CD14-positive monocyte (primary cell): ENCODE measurements around the gene STX18. TPM values are rescaled to one million over a fixed set of nuclear protein-coding genes. Genes with fewer than 3 reads are reported as not detected.

Experiments
- DNase-seq, 3 donors: peaks; one replicate each; pipeline ENCODE4 v3.0.0-alpha.2; 2011 to 2022
- H2AFZ ChIP-seq: 2 replicates; pipeline ENCODE4 v1.6.0; 2012; ENCODE audit warnings: mild to moderate bottlenecking, low read depth, low read length, inconsistent platforms; ENCODE audit not compliant: insufficient read depth, poor library complexity, severe bottlenecking
- H3K27ac ChIP-seq, 2 donors: 1 replicate in 1 of 2; 2 replicates in 1 of 2; pipeline ENCODE4 v1.5.1; 2012 to 2013; ENCODE audit warnings: low read length in 2 of 2, control low read depth in 1 of 2, inconsistent platforms in 1 of 2, low read depth in 1 of 2, mild to moderate bottlenecking in 1 of 2
- H3K27me3 ChIP-seq, 2 donors: one replicate each; pipeline versions ENCODE4 v1.6.0 to v1.6.1; 2011 to 2013; ENCODE audit warnings: low read length in 2 of 2; ENCODE audit not compliant: control insufficient read depth in 2 of 2, insufficient read depth in 2 of 2
- H3K36me3 ChIP-seq, 2 donors: replicated peaks in 1 of 2; 1 replicate in 1 of 2; 2 replicates in 1 of 2; pipeline versions ENCODE4 v1.5.1 to v1.6.1; 2012 to 2013; ENCODE audit warnings: low read length in 2 of 2, control low read depth in 1 of 2, inconsistent platforms in 1 of 2, mild to moderate bottlenecking in 1 of 2; ENCODE audit not compliant: insufficient read depth in 2 of 2, control insufficient read depth in 1 of 2
- H3K4me1 ChIP-seq, 2 donors: 1 replicate in 1 of 2; 2 replicates in 1 of 2; pipeline versions ENCODE4 v1.5.1 to v1.6.1; 2012 to 2013; ENCODE audit warnings: low read length in 2 of 2, control low read depth in 1 of 2, inconsistent platforms in 1 of 2, mild to moderate bottlenecking in 1 of 2, moderate library complexity in 1 of 2; ENCODE audit not compliant: insufficient read depth in 2 of 2, control insufficient read depth in 1 of 2
- H3K4me2 ChIP-seq: replicated peaks from 2 replicates; pipeline ENCODE3; 2012; ENCODE audit warnings: low read length, moderate library complexity, mild to moderate bottlenecking; ENCODE audit not compliant: poor library complexity, severe bottlenecking; ENCODE audit errors: extremely low read depth
- H3K4me3 ChIP-seq, 3 experiments: fragments of 200-600 bp in 1 of 3; sonication (generic) in 1 of 3; replicated peaks in 1 of 3; 1 replicate in 2 of 3; 2 replicates in 1 of 3; pipeline ENCODE4 v1.5.1; 2011 to 2013; ENCODE audit warnings: low read length in 3 of 3, mild to moderate bottlenecking in 3 of 3, control low read depth in 2 of 3, low read depth in 2 of 3, inconsistent platforms in 1 of 3, moderate library complexity in 1 of 3
- H3K79me2 ChIP-seq: 2 replicates; pipeline ENCODE4 v1.6.0; 2012; ENCODE audit warnings: mild to moderate bottlenecking, control low read depth, inconsistent platforms, low read length, moderate library complexity; ENCODE audit not compliant: insufficient read depth
- H3K9ac ChIP-seq: 2 replicates; pipeline ENCODE4 v1.6.0; 2017; ENCODE audit warnings: low read length, mild to moderate bottlenecking; ENCODE audit not compliant: insufficient read depth, poor library complexity, severe bottlenecking
- H3K9me3 ChIP-seq, 2 donors: replicated peaks in 1 of 2; 1 replicate in 1 of 2; 2 replicates in 1 of 2; pipeline versions ENCODE4 v1.5.1 to v1.6.1; 2012 to 2013; ENCODE audit warnings: low read length in 2 of 2, control low read depth in 1 of 2; ENCODE audit not compliant: control insufficient read depth in 1 of 2, insufficient read depth in 1 of 2
- H4K20me1 ChIP-seq: 2 replicates; pipeline ENCODE4 v1.6.0; 2012; ENCODE audit warnings: mild to moderate bottlenecking, low read length, control low read depth, moderate library complexity; ENCODE audit not compliant: insufficient read depth
- H3K27ac Mint-ChIP-seq, 7 donors: one replicate each; pipeline ENCODE4 v1.8.0; 2020; ENCODE audit warnings: mild to moderate bottlenecking in 7 of 7, mixed read lengths in 7 of 7, moderate library complexity in 6 of 7, inconsistent platforms in 2 of 7
- H3K27me3 Mint-ChIP-seq, 3 donors: one replicate each; pipeline ENCODE4 v1.8.0; 2021 to 2022; ENCODE audit warnings: low read depth in 3 of 3, mild to moderate bottlenecking in 3 of 3, mixed read lengths in 3 of 3, moderate library complexity in 3 of 3, inconsistent platforms in 1 of 3
- H3K36me3 Mint-ChIP-seq, 2 donors: one replicate each; pipeline ENCODE4 v1.8.0; 2020; ENCODE audit warnings: mixed read lengths in 2 of 2, inconsistent platforms in 1 of 2, mild to moderate bottlenecking in 1 of 2
- H3K4me1 Mint-ChIP-seq: one replicate; pipeline ENCODE4 v1.8.0; 2020; ENCODE audit warnings: mild to moderate bottlenecking, mixed read lengths
- H3K4me3 Mint-ChIP-seq, 2 donors: one replicate each; pipeline ENCODE4 v1.8.0; 2020; ENCODE audit warnings: mild to moderate bottlenecking in 2 of 2, mixed read lengths in 2 of 2, moderate library complexity in 1 of 2
- H3K9me3 Mint-ChIP-seq, 7 donors: one replicate each; pipeline ENCODE4 v1.8.0; 2020 to 2022; ENCODE audit warnings: mixed read lengths in 7 of 7, mild to moderate bottlenecking in 6 of 7, moderate library complexity in 6 of 7, inconsistent platforms in 2 of 7
- WGBS: methylation state at CpG from one replicate; pipeline ENCODE4 v1.1.5; 2013; ENCODE audit warnings: missing lambda C conversion rate; ENCODE audit not compliant: insufficient coverage; 5-methylcytosine and 5-hydroxymethylcytosine counted together
- intact Hi-C, 2 donors: fragments of 100-400 bp; cut with micrococcal nuclease; formaldehyde crosslinking; loops; one replicate each; pipeline versions ENCODE4 v1.15.0 to v1.15.1; 2023
- polyA plus RNA-seq, 3 donors: library from polyadenylated mRNA; depleted of rRNA in 1 of 3; unstranded in 2 of 3; stranded (reverse) in 1 of 3; fragments of 300-500 nt in 2 of 3; fragments of >200 nt in 1 of 3; fragmentation: Illumina TruSeq in 2 of 3; gene quantifications; 1 replicate in 2 of 3; 2 replicates in 1 of 3; pipeline ENCODE4 v1.2.3, GENCODE V29; 2012 to 2021
- TF ChIP-seq, protein P1 (sequence below): fragments of 200-600 bp; IDR thresholded peaks from one replicate; pipeline ENCODE4 v1.8.0; 2022; ENCODE audit warnings: antibody characterized with exemption, mild to moderate bottlenecking

STX18 gene
- polyA plus RNA-seq, 3 donors: 19.0 to 24.1 (median 19.6) TPM

DNA sequence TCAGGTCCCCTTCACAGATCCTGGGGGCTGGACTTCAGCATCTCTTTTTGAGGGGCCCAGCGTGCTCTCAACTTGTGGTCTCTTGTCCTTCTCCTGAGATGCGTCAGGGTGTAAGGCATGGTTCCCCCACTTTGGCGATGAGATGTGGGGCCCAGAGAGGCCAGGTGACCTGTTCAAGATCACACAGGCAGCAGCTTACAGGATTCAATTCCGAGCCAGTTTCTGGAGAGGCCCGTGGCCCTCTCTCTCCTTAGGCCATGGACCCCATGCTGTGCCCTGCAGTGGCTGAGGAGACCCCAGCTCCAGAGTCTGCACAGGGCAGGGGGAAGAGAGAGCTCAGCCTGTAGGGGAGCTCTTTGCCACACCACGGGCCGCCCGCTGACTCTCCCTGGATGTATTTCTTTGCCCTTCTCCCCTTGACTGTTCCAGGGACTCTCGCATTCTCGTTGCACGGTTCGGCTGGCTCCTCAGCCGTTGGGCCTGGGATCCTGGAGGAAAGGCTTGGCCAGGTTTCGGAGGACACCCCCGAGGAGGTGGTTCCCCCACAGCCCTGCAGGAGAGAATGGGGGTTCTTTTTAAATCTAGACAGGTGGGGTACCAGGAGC, 136.4 kb downstream of the STX18 start:
- intact Hi-C loops: no loop called here
- Mint-ChIP-seq H3K4me3 (no peak overlapping the region), H3K9me3 (peaks cover 0 to 2% (median 0%) of the 10 kb centered on the region in 7 donors), H3K27ac (no peak overlapping the region), H3K4me1 (no peaks in the 10 kb centered on the region), H3K27me3 (peaks cover 3 to 9% (median 5%) of the 10 kb centered on the region in 3 donors), H3K36me3 (no peaks in the 10 kb centered on the region)
- no peaks in the 10 kb centered on the region for H3K9me3 ChIP-seq
- H3K27me3 ChIP-seq: no peaks in the 10 kb centered on the region
- H2AFZ ChIP-seq: no peak overlapping the region
- H3K4me3 ChIP-seq: no peak overlapping the region
- H3K9ac ChIP-seq: no peak overlapping the region
- H3K27ac ChIP-seq: no peak overlapping the region
- H3K4me1 ChIP-seq: no peaks in the 10 kb centered on the region
- no peak for DNase-seq
- 94% methylated on average over 12 of the region's 15 CpGs for WGBS
- no peak overlapping the region for H3K4me2 ChIP-seq
- no peaks in the 10 kb centered on the region for H3K36me3 ChIP-seq
- TF ChIP-seq, protein P1, sequence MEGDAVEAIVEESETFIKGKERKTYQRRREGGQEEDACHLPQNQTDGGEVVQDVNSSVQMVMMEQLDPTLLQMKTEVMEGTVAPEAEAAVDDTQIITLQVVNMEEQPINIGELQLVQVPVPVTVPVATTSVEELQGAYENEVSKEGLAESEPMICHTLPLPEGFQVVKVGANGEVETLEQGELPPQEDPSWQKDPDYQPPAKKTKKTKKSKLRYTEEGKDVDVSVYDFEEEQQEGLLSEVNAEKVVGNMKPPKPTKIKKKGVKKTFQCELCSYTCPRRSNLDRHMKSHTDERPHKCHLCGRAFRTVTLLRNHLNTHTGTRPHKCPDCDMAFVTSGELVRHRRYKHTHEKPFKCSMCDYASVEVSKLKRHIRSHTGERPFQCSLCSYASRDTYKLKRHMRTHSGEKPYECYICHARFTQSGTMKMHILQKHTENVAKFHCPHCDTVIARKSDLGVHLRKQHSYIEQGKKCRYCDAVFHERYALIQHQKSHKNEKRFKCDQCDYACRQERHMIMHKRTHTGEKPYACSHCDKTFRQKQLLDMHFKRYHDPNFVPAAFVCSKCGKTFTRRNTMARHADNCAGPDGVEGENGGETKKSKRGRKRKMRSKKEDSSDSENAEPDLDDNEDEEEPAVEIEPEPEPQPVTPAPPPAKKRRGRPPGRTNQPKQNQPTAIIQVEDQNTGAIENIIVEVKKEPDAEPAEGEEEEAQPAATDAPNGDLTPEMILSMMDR: no peak
- no peaks in the 10 kb centered on the region for H4K20me1 ChIP-seq
- no peaks in the 10 kb centered on the region for H3K79me2 ChIP-seq

DNA sequence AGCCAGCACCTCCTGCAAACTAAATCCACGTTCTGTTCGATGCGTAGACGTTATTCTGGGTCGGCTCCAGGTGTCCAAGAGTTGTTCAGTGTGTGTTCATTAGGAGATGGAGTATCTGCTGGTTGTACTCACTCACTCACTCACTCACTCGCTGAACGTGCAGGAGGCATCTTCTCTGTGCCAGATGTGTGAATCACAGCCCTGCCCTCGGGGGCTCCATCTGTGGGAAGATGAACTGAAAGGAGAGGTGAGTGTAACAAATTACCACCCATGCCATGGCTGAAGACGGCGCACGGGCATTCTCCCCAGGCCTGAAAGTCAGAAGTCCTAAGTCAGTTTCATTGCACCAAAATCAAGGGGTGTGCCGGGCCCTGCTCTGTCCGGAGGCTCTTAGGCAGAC, 138.9 kb downstream of the STX18 start:
- peaks cover 7 to 21% (median 18%) of the 10 kb centered on the region in 3 donors for H3K27me3 Mint-ChIP-seq
- no peaks in the 10 kb centered on the region for H4K20me1 ChIP-seq
- H3K9ac ChIP-seq: no peak overlapping the region
- TF ChIP-seq, protein P1: no peak
- no peak overlapping the region for H3K4me3 ChIP-seq
- no peak overlapping the region for H3K27ac ChIP-seq
- H3K9me3 Mint-ChIP-seq: peaks cover 0 to 14% (median 0%) of the 10 kb centered on the region in 7 donors
- H3K4me1 ChIP-seq: no peaks in the 10 kb centered on the region
- no peaks in the 10 kb centered on the region for H3K4me1 Mint-ChIP-seq
- no peaks in the 10 kb centered on the region for H3K9me3 ChIP-seq
- no peaks in the 10 kb centered on the region for H3K36me3 ChIP-seq
- no peaks in the 10 kb centered on the region for H3K36me3 Mint-ChIP-seq
- H2AFZ ChIP-seq: no peak overlapping the region
- H3K4me3 Mint-ChIP-seq: no peak overlapping the region
- no peak overlapping the region for H3K27ac Mint-ChIP-seq
- intact Hi-C loops: no loop called here
- H3K4me2 ChIP-seq: no peak overlapping the region
- H3K27me3 ChIP-seq: no peaks in the 10 kb centered on the region
- WGBS: 93% methylated on average over 5 of the region's 13 CpGs
- no peak for DNase-seq
- no peaks in the 10 kb centered on the region for H3K79me2 ChIP-seq
